Head of caudate nucleus (tissue), 42 donors: Measurements from ENCODE around the gene RBM6.
A peak's percentile ranks its signal among the peaks of the same experiment; 100 is the strongest.
"Not testable (repeated sequence)": the region's sequence is repeated elsewhere in the genome, so short reads cannot be mapped to it uniquely, and the experiment has no call there.

Experiments
- DNase-seq, 42 donors: peaks; one replicate each; pipeline versions ENCODE4 v3.0.0 to v3.0.0-alpha.2; 2020 to 2021; ENCODE audit warnings: mixed read lengths in 7 of 42
- intact Hi-C: fragments of 100-400 bp; cut with DNase I; formaldehyde crosslinking; loops from one replicate; pipeline ENCODE4 v1.15.0; 2022

Gene RBM6

GRCh38 chr3:50050361-50050760 is 110.4 kb downstream of the RBM6 start:
- intact Hi-C loops = no loop called here
- no peak for DNase-seq

DNA sequence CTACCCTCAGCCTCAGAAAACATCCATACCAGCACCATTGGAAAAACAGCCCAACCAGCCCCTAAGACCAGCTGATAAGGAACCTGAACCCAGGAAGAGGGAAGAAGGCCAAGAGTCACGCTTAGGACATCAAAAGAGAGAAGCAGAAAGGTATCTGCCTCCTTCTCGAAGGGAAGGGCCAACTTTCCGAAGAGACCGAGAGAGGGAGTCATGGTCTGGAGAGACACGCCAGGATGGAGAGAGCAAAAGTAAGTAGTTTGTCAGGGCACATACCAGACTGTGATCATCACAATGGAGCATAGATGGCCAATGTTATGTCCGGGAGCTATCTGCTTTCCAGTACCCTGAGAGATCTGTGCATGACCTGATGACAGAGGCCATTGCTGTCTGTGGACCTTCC is 117.8 kb downstream of the RBM6 start:
- intact Hi-C loops = no loop called here
- DNase-seq = no peak

- intact Hi-C loops = no loop called here
- no peak for DNase-seq
Observed at GRCh38 chr3:50068134-50068533, 128.2 kb downstream of the RBM6 start.

DNA sequence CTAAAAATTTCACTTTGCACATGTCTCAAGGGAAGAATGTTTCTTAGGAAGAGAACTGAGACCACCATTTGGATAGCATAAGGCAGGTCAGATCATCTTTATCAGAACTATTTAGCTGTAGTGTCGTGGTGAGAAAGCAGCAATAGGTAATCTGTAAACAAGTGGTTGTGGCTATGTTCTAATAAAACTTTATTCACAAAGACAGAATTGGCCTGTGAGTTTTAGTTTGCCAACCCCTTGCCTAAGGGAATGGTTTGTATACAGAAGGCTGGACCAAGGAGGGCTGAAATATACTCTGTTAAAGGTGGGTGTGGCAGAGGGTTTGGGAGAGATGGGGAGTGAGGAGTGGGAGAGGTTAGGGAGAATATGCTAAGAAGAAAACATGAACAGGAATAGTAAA is 138.1 kb downstream of the RBM6 start:
- DNase-seq = no peak
- intact Hi-C loops = no loop called here

DNA sequence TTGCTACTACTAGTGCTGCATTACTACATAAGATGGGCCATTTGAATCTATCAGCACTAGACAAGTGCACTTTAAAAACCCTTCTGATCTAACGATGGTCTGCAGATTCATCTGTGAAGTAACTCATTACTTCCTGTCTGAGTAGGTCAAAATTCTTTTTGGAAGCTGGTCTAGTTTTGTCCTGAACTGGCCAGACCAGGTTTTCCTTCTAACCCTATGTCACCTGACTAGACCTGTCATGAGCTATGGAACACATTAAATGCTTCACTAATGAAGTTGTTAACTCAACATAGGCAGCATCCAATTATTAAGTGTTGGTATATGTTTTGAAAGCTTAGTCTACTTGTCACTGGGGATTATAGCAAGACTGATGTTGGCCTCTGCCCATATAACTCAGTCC is 138.7 kb downstream of the RBM6 start:
- intact Hi-C loops = no loop called here

GRCh38 chr3:50084951-50085350 is 145.0 kb downstream of the RBM6 start:
- DNase-seq, intact Hi-C loops: not testable (repeated sequence)

More for the DNA sequence above, 138.7 kb downstream of the RBM6 start:
- DNase-seq = no peak

DNA sequence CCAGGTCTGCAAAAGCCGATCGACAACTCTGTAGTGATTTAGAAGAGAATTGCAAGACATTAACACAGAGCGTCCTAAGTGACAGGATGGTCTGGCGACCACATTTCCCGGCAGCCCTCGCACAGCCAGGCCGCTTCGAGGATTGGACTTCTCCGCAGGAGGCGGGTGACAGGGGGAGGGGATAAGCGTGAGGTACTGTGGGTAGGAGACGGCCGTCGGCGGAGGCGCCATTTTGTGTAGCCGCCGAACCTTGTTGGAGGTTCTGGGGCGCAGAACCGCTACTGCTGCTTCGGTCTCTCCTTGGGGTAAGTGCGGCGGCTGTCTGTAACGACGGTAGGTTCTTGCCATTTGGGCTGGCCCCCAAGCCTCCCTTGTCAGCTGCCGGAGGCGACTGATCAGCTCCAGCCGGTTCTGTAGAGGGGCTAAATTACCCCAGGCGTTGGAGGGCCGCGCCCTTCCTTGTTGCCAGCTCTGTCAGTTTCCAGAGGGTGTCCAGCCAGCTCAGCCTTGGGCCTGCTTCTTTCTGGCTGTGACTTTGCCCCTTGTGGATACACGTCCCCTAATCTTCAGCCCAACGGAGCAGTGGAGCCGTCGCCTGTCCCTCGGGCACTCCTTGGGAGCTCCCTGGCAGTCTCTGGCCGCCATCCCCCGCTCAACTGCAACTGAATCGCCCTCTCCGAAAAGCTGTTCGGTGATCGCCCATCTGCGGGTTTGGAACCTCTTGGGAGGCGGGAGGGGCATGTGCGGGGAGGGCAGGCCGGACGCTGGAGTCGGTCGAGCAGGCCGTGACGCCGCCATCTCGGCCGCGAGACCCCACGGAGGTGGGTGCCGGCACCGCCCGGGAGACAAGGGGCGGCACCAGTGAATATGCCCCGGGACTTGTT is 149.0 kb downstream of the RBM6 start, which contains the start of gene RBM5:
RBM5 (plus strand) TSS at position 195 of the 884 bp plus-strand sequence. CDS start 1,516 bp downstream, outside the sequence.
- intact Hi-C loops = no loop called here
- DNase-seq = peak; percentile 89 to 98 (median 95)

- intact Hi-C loops = no loop called here
- peak in 4 of 42 donors; percentile 3 to 31 (median 16) for DNase-seq
Observed at GRCh38 chr3:50089609-50089945, 149.6 kb downstream of the RBM6 start.

DNA sequence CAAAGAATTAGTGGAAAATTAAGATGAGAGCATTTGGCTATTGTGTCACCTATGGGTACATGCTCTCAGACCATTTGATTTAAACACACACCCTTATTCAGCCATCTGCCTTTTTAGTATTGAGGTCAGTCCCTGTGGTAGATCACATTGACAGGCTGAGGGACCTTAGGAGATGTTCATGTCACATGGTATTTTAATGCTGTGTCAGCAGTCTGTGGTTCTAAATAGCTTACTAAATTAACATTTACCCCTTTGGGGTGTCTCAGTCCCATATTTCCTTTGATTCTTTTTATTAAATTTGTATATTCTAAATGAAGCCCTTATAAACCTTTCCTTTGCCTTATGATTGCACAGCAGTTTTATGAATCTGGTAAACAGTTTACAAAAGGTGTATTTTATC is 151.0 kb downstream of the RBM6 start:
- intact Hi-C loops = loop anchor here (10.0 kb wide), 1 partner anchor 146 kb away; the partner anchor contains the start of gene RBM6
- DNase-seq = no peak

- DNase-seq = no peak
- intact Hi-C loops = loop anchor here (10.0 kb wide), 1 partner anchor 151 kb away; the partner anchor contains the start of gene RBM6
Observed at GRCh38 chr3:50095352-50095998, 155.5 kb downstream of the RBM6 start.

DNA sequence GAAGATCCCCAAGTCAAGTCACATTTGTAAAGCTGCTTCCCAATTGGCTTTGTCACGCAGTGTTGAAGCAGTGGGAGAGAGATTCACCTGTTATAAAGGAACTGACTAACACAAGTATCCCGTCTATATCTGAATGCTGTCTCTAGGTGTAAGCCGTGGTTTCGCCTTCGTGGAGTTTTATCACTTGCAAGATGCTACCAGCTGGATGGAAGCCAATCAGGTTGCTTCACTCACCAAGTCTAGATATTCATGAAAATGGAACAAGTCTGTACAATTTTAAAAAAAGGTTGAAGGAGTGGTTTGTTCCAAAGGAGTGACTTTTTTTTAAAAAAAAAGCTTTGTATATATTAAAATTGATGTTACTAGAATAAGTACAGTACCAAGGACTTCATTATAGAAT is 160.4 kb downstream of the RBM6 start:
- intact Hi-C loops = no loop called here
- no peak for DNase-seq

GRCh38 chr3:50100956-50101845 is 161.3 kb downstream of the RBM6 start:
- intact Hi-C loops = no loop called here
- DNase-seq = peak in 1 of 42 donors; percentile 38

- intact Hi-C loops = no loop called here
- DNase-seq = no peak
Observed at GRCh38 chr3:50102558-50102957, 162.6 kb downstream of the RBM6 start.

DNA sequence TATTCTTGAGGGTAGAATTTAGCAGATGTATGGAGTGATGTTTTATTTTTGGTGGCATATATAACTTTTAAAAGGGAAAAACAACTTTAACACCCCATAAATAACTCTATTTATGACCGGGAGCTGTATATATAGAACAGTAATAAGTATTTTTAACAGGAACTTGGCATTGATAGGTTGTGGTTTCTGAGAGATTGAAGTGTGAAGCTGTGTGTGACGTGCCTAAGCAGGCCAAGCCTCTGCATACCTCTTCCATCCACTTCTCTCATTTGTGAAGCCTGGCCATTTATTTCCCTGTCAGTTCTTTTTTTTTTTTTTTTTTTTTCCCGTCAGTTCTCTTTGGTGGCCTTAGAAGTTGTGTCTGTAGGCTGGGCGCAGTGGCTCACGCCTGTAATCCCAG is 171.8 kb downstream of the RBM6 start:
- no peak for DNase-seq
- intact Hi-C loops = loop anchor here (10.0 kb wide), 1 partner anchor 163 kb away; the partner anchor contains the start of gene LSMEM2

- DNase-seq = no peak
- intact Hi-C loops = loop anchor here (10.0 kb wide), 1 partner anchor 162 kb away; the partner anchor contains the start of gene LSMEM2
Observed at GRCh38 chr3:50112462-50112861, 172.5 kb downstream of the RBM6 start.

- intact Hi-C loops = loop anchor here (10.0 kb wide), 1 partner anchor 158 kb away; the partner anchor contains the start of gene LSMEM2
- no peak for DNase-seq
Observed at GRCh38 chr3:50117120-50117519, 177.2 kb downstream of the RBM6 start.

- DNase-seq = no peak
- intact Hi-C loops = loop anchor here (10.0 kb wide), 1 partner anchor 157 kb away; the partner anchor contains the start of gene LSMEM2
Observed at GRCh38 chr3:50118237-50118636, 178.3 kb downstream of the RBM6 start.

GRCh38 chr3:50119786-50120185 is 179.8 kb downstream of the RBM6 start:
- intact Hi-C loops = loop anchor here (2.0 to 10.0 kb wide), 2 partner anchors 69 to 155 kb away; partner anchors contain the start of gene LSMEM2
- DNase-seq = peak in 1 of 42 donors; percentile 18
